GM23248 (cell line): ENCODE data around the gene CLOCK. TPM values are rescaled to one million over a fixed set of nuclear protein-coding genes. Genes with fewer than 3 reads are reported as not detected.

Experiments
- DNase-seq: peaks from one replicate; pipeline ENCODE4 v3.0.0-alpha.2; 2015
- H2AFZ ChIP-seq: fragments of 200-600 bp; sonication (generic); 2 replicates; pipeline ENCODE4 v1.6.1; 2016; ENCODE audit warnings: antibody characterized with exemption
- H3F3A ChIP-seq: fragments of 200-600 bp; sonication (generic); 2 replicates; pipeline ENCODE4 v1.6.1; 2016; ENCODE audit warnings: mild to moderate bottlenecking, antibody characterized with exemption, mixed run types; ENCODE audit not compliant: insufficient read depth
- H3K27ac ChIP-seq: fragments of 200-600 bp; sonication (generic); 2 replicates; pipeline ENCODE4 v1.5.1; 2016; ENCODE audit warnings: mild to moderate bottlenecking
- H3K27me3 ChIP-seq: fragments of 200-600 bp; sonication (generic); replicated peaks from 2 replicates; pipeline ENCODE4 v1.6.1; 2016; ENCODE audit warnings: mild to moderate bottlenecking; ENCODE audit not compliant: insufficient read depth
- H3K36me3 ChIP-seq: fragments of 200-600 bp; sonication (generic); 2 replicates; pipeline ENCODE4 v1.6.1; 2016; ENCODE audit warnings: low read depth, mild to moderate bottlenecking
- H3K4me1 ChIP-seq: fragments of 200-600 bp; sonication (generic); 2 replicates; pipeline ENCODE4 v1.6.1; 2016; ENCODE audit warnings: mild to moderate bottlenecking; ENCODE audit not compliant: insufficient read depth
- H3K4me2 ChIP-seq: fragments of 200-600 bp; sonication (generic); one replicate; pipeline ENCODE4 v1.6.1; 2016; ENCODE audit warnings: mild to moderate bottlenecking; ENCODE audit not compliant: unreplicated experiment
- H3K4me3 ChIP-seq: fragments of 200-600 bp; sonication (generic); 2 replicates; pipeline ENCODE4 v1.5.1; 2016; ENCODE audit warnings: mild to moderate bottlenecking
- H3K79me2 ChIP-seq: fragments of 200-600 bp; sonication (generic); 2 replicates; pipeline ENCODE4 v1.6.1; 2016; ENCODE audit warnings: mild to moderate bottlenecking; ENCODE audit not compliant: insufficient read depth
- H3K9ac ChIP-seq: fragments of 200-600 bp; sonication (generic); 2 replicates; pipeline ENCODE4 v1.6.1; 2016; ENCODE audit warnings: mild to moderate bottlenecking
- H3K9me2 ChIP-seq: fragments of 200-600 bp; sonication (generic); 2 replicates; pipeline ENCODE4 v1.6.1; 2016; ENCODE audit warnings: mixed run types, mild to moderate bottlenecking, moderate library complexity; ENCODE audit not compliant: insufficient read depth
- H3K9me3 ChIP-seq: fragments of 200-600 bp; sonication (generic); one replicate; pipeline ENCODE4 v1.6.1; 2017; ENCODE audit warnings: low read depth
- H4K20me1 ChIP-seq: fragments of 200-600 bp; sonication (generic); 2 replicates; pipeline ENCODE4 v1.6.0; 2016; ENCODE audit not compliant: insufficient read depth
- EZH2 ChIP-seq: fragments of 200-600 bp; sonication (generic); IDR thresholded peaks from 2 replicates; pipeline ENCODE4 v1.6.1; 2018; ENCODE audit warnings: antibody characterized with exemption, mild to moderate bottlenecking; ENCODE audit not compliant: insufficient read depth, poor library complexity, severe bottlenecking
- EZH2phosphoT487 ChIP-seq: fragments of 200-600 bp; sonication (generic); IDR thresholded peaks from 2 replicates; pipeline ENCODE4 v1.6.1; 2018; ENCODE audit warnings: antibody characterized with exemption, moderate library complexity, mild to moderate bottlenecking, low read depth; ENCODE audit not compliant: insufficient read depth
- WGBS, 2 experiments: methylation state at CpG; one replicate each; pipeline ENCODE4 v1.1.6; 2015 to 2017; ENCODE audit warnings: low lambda C conversion rate in 2 of 2, low coverage in 1 of 2; ENCODE audit errors: missing lambda C conversion rate in 2 of 2; 5-methylcytosine and 5-hydroxymethylcytosine counted together
- in situ Hi-C: fragments of 300-500 bp; cut with MboI; formaldehyde crosslinking; loops from 2 replicates; pipeline ENCODE4 v1.15.0; 2020
- polyA plus RNA-seq: library from polyadenylated mRNA; unstranded; fragments of >200 nt; fragmentation: Nextera tagmentation; extraction: Ambion mirVana; gene quantifications from 2 replicates; pipeline ENCODE4 v1.2.1, GENCODE V29; 2016
- total RNA-seq: library from RNA; depleted of rRNA; stranded (reverse); fragments of >200 nt; shearing (Covaris generic); gene quantifications from 2 replicates; pipeline ENCODE4 v1.2.3, GENCODE V29; 2014

The CLOCK gene
- total and polyA plus RNA-seq, 2 experiments from 2014 or later = 16.5 to 28.0 TPM

DNA sequence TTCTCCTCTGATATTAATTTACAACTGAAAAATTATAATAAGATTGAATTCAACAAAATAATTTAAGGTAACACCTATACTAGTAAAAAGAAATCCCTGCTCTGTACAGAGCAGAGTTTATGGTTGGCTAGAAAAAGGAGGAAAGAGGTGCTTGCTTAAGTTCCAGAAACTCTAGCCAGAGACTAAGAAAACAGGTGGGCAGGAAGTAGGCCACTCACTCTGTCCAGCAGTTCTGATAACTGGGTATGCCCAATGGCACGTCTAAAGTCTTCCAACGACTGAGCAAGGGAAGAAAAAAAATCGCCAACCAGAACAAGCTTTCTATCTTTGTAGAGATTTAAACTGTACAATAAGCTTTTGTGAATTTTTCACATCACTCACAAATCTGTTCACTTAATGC is 108.9 kb downstream of the CLOCK start:
- Histone ChIP-seq H3F3A (peaks cover 81% of the 10 kb centered on the region), H2AFZ (no peak overlapping the region), H3K4me3 (no peak overlapping the region), H3K9ac (no peak overlapping the region), H3K9me3 (no peaks in the 10 kb centered on the region), H3K79me2 (peaks cover 3% of the 10 kb centered on the region; the same call in 1 of the 2 replicates), H3K36me3 (peaks cover 34% of the 10 kb centered on the region), H3K4me1 (peaks cover 11% of the 10 kb centered on the region; the same call in 1 of the 2 replicates), H3K4me2 (no peak overlapping the region), H3K9me2 (no peaks in the 10 kb centered on the region), H3K27ac (no peak overlapping the region), H4K20me1 (no peaks in the 10 kb centered on the region), H3K27me3 (no peaks in the 10 kb centered on the region)
- in situ Hi-C loops = loop anchor here (25.0 kb wide), 1 partner anchor 424 kb away; the partner anchor contains the start of gene EXOC1
- no peak for TF ChIP-seq EZH2
- no peak for TF ChIP-seq EZH2phosphoT487
- no peak for DNase-seq
- 94 to 98% methylated on average over 3 of the region's 3 CpGs for WGBS, 2 experiments

DNA sequence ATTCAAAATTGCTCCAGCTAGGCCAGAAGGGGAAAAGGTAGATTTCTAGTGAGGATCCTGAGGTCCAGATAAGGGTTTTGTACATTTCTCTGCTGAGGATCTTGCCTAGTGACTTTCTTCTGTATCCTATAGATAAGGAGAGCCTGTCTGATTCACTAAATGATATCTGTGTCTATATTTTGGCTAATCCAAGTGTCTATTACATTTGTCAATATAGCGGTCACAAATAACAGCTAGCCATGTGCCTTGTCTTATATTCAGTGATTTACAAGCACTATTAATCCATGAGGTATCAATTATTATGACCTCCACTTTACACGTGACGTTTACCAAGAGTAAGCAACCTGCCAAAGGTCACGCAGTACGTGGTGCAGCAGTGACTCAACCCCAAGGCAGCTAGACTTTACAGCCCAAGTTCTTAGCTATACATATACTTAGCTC is 109.3 kb downstream of the CLOCK start:
- DNase-seq = peak; percentile 52
- Histone ChIP-seq H3K36me3 (peaks cover 37% of the 10 kb centered on the region), H3K9me2 (no peaks in the 10 kb centered on the region), H4K20me1 (no peaks in the 10 kb centered on the region), H3K4me2 (no peak overlapping the region), H3K4me3 (no peak overlapping the region), H3K4me1 (peaks cover 7% of the 10 kb centered on the region; the same call in 1 of the 2 replicates), H3F3A (peaks cover 80% of the 10 kb centered on the region), H2AFZ (no peak overlapping the region), H3K9ac (no peak overlapping the region), H3K9me3 (no peaks in the 10 kb centered on the region), H3K27me3 (no peaks in the 10 kb centered on the region), H3K79me2 (peaks cover 5% of the 10 kb centered on the region; the same call in 1 of the 2 replicates), H3K27ac (peak overlapping the region; percentile 10; the same call in 1 of the 2 replicates)
- no peak for TF ChIP-seq EZH2phosphoT487
- TF ChIP-seq EZH2 = no peak
- in situ Hi-C loops = loop anchor here (25.0 kb wide), 1 partner anchor 425 kb away; the partner anchor contains the start of gene EXOC1
- WGBS, 2 experiments = 70 to 78% methylated on average over 5 of the region's 5 CpGs

DNA sequence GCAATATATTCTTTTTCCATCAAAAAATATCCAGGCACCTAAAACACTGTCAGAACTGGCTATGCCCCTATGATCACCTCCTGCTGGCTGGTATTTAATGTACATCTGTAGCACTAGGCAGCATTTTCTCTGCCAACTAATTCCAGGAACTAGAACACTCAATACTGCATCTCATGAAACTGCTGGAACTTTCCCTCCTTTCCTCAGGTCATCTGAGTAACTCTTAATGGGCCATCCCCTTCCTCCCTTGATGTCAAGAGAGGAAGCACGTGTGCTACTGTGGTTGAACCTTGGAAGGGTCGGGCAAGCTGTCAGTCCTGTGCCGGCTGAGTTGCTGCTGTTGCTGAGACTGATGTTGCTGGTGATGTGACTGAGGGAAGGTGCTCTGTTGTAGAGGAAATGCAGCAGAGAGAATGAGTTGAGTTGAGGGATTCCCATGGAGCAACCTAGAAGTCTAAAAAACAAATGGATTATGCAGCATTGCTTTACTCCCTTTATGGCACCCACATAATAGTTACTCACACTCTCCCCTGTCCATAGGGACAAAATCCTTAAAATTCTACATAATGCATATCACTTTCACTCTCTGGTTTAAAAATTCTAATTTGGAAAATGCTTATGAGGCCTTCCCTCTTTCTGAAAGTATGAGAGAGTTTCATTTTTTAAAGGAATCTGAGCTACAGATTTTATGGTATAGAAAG is 111.4 kb downstream of the CLOCK start:
- Histone ChIP-seq H3K4me1 (peaks cover 4% of the 10 kb centered on the region; the same call in 1 of the 2 replicates), H3K9me2 (no peaks in the 10 kb centered on the region), H3K4me2 (no peak overlapping the region), H3K27ac (no peak overlapping the region), H3K4me3 (no peak overlapping the region), H3K9ac (no peak overlapping the region), H3K27me3 (no peaks in the 10 kb centered on the region), H2AFZ (no peak overlapping the region), H3F3A (peaks cover 83% of the 10 kb centered on the region), H3K36me3 (peaks cover 50% of the 10 kb centered on the region), H3K79me2 (peaks cover 5% of the 10 kb centered on the region; the same call in 1 of the 2 replicates), H4K20me1 (no peaks in the 10 kb centered on the region), H3K9me3 (no peaks in the 10 kb centered on the region)
- TF ChIP-seq EZH2 (no peak), EZH2phosphoT487 (no peak)
- 60 to 62% methylated on average over 3 of the region's 3 CpGs for WGBS, 2 experiments
- in situ Hi-C loops = loop anchor here (25.0 kb wide), 1 partner anchor 427 kb away; the partner anchor contains the start of gene EXOC1
- DNase-seq = peak; percentile 66

DNA sequence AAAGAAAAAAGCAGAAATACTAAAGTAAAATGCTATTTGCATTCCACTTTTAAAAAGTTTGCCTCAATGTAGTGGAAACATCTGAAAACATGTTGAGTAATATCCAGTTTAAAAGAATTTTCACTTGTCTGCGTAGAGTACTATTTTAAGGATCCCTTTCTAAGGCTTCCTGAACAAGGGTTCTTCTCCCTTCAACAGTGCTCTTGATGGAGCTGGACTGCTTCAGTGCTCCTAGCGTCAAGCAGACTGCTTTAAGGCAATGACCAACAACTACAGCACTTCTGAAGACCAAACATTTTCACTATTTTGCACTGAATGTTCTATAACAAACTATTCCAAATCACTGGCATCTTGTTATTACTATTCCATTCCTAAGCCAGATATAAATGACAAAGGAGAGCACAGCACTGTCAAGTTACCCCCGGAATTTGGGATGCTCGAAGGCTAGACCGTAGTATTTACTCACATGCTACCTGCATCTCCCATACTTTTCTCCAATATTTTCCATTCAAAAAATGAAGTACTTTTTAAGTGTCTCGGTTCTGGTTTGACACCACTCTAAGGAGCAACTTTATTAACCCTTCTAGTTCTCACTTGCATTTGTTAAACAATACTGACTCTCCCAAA is 114.9 kb downstream of the CLOCK start:
- Histone ChIP-seq H3K36me3 (peaks cover 77% of the 10 kb centered on the region), H3F3A (peaks cover 87% of the 10 kb centered on the region), H4K20me1 (no peaks in the 10 kb centered on the region), H3K27ac (no peak overlapping the region), H3K79me2 (peaks cover 31% of the 10 kb centered on the region), H3K27me3 (no peaks in the 10 kb centered on the region), H3K9ac (no peak overlapping the region), H3K4me3 (no peak overlapping the region), H3K9me2 (no peaks in the 10 kb centered on the region), H3K4me1 (no peaks in the 10 kb centered on the region), H2AFZ (no peak overlapping the region), H3K9me3 (no peaks in the 10 kb centered on the region), H3K4me2 (no peak overlapping the region)
- no peak for DNase-seq
- in situ Hi-C loops = loop anchor here (25.0 kb wide), 1 partner anchor 430 kb away; the partner anchor contains the start of gene EXOC1
- WGBS, 2 experiments = 79 to 83% methylated on average over 6 of the region's 6 CpGs
- TF ChIP-seq EZH2 (no peak), EZH2phosphoT487 (no peak)
